K562 (cell line): ENCODE results near the gene LIMS1. TPM values are rescaled to one million over a fixed set of nuclear protein-coding genes. Genes with fewer than 3 reads are reported as not detected.
A peak's percentile ranks its signal among the peaks of the same experiment; 100 is the strongest.

Experiments used
- ARID1B ChIP-seq: fragments of 450-650 bp; IDR thresholded peaks from 2 replicates; pipeline ENCODE4 v1.6.1; 2016; ENCODE audit warnings: antibody characterized with exemption, mild to moderate bottlenecking, inconsistent platforms
- ASH1L ChIP-seq: fragments of 450-650 bp; IDR thresholded peaks from 2 replicates; pipeline ENCODE4 v1.6.1; 2018; ENCODE audit warnings: borderline replicate concordance, mild to moderate bottlenecking, low read depth; ENCODE audit not compliant: partially characterized antibody
- BCOR ChIP-seq: fragments of 450-650 bp; IDR thresholded peaks from 2 replicates; pipeline ENCODE4 v1.6.1; 2016
- EGR1 ChIP-seq: fragments of 450-650 bp; conservative IDR thresholded peaks from 2 replicates; pipeline ENCODE4 v1.6.1; 2017; ENCODE audit warnings: mild to moderate bottlenecking
- ESRRA ChIP-seq: fragments of 450-650 bp; IDR thresholded peaks from 2 replicates; pipeline ENCODE4 v1.6.1; 2014; ENCODE audit warnings: low read depth, mild to moderate bottlenecking, moderate library complexity, borderline replicate concordance
- ETV5 ChIP-seq: sonication (generic); formaldehyde crosslinking; IDR thresholded peaks from 2 replicates; pipeline ENCODE4 v1.4.0; 2020; ENCODE audit warnings: low read depth, mild to moderate bottlenecking, missing genetic modification reagents
- FIP1L1 ChIP-seq: fragments of 200-400 bp; formaldehyde crosslinking; IDR thresholded peaks from 2 replicates; pipeline ENCODE4 v1.6.1; 2018; ENCODE audit warnings: mild to moderate bottlenecking, low read depth, low read length; ENCODE audit not compliant: poor library complexity, severe bottlenecking
- FOXJ2 ChIP-seq: fragments of 200-800 bp; sonication (Bioruptor generic); IDR thresholded peaks from 2 replicates; pipeline ENCODE4 v1.6.1; 2016; ENCODE audit warnings: missing genetic modification characterization, missing compliant biosample characterization
- MAFK ChIP-seq: IDR thresholded peaks from 2 replicates; pipeline ENCODE4 v1.6.1; 2011; ENCODE audit warnings: low read length, improper control_type of control experiment
- MTA3 ChIP-seq: fragments of 450-650 bp; formaldehyde crosslinking; IDR thresholded peaks from 2 replicates; pipeline ENCODE4 v1.6.1; 2017; ENCODE audit warnings: mild to moderate bottlenecking, borderline replicate concordance
- MYBL2 ChIP-seq, 2 experiments: fragments of 450-650 bp in 1 of 2; sonication (generic) in 1 of 2; formaldehyde crosslinking in 1 of 2; IDR thresholded peaks; 2 replicates each; pipeline versions ENCODE4 v1.6.1 to v1.8.1; 2017 to 2022; ENCODE audit warnings: borderline replicate concordance in 1 of 2, inconsistent platforms in 1 of 2, low read depth in 1 of 2, mild to moderate bottlenecking in 1 of 2, missing genetic modification reagents in 1 of 2, moderate library complexity in 1 of 2
- NR1H2 ChIP-seq: sonication (generic); formaldehyde crosslinking; IDR thresholded peaks from 2 replicates; pipeline ENCODE4 v1.4.0; 2020; ENCODE audit warnings: mild to moderate bottlenecking, missing genetic modification reagents
- RFX1 ChIP-seq: fragments of 450-650 bp; IDR thresholded peaks from 2 replicates; pipeline ENCODE4 v1.6.1; 2016; ENCODE audit warnings: mild to moderate bottlenecking, moderate library complexity
- STAG1 ChIP-seq: sonication (generic); formaldehyde crosslinking; IDR thresholded peaks from 2 replicates; pipeline ENCODE4 v1.5.0; 2020; ENCODE audit warnings: missing genetic modification reagents, borderline replicate concordance
- XRCC4 ChIP-seq: IDR thresholded peaks from one replicate; pipeline ENCODE4 v1.6.1; 2011; ENCODE audit not compliant: insufficient read depth, insufficient read length; ENCODE audit errors: extremely low read depth
- ZNF57 ChIP-seq: fragments of 450-650 bp; formaldehyde crosslinking; IDR thresholded peaks from 2 replicates; pipeline ENCODE4 v1.4.0; 2020; ENCODE audit warnings: mild to moderate bottlenecking, moderate library complexity
- polyA plus RNA-seq, 8 experiments: library from polyadenylated mRNA; depleted of rRNA in 4 of 8; stranded (reverse) in 5 of 8; unstranded in 3 of 8; fragments of >200 nt; fragmentation: Nextera tagmentation in 2 of 8; fragmentation: Illumina TruSeq in 1 of 8; extraction: Ambion mirVana in 2 of 8; extraction: Trizol in 1 of 8; gene quantifications; 2 replicates each; pipeline versions ENCODE4 v1.2.1 to v1.2.3, GENCODE V29; 2011 to 2014; ENCODE audit warnings: inconsistent platforms in 1 of 8, missing spikeins in 1 of 8
- total RNA-seq, 7 experiments: library from RNA; depleted of rRNA in 6 of 7; stranded (reverse); fragments of >200 nt in 6 of 7; fragmentation: Illumina TruSeq in 2 of 7; extraction: Trizol in 2 of 7; gene quantifications; 2 replicates each; pipeline versions ENCODE4 v1.2.1 to v1.2.3, GENCODE V29; 2011 to 2021; ENCODE audit warnings: low replicate concordance in 1 of 7
- TF ChIP-seq, protein P1 (sequence below): sonication (generic); formaldehyde crosslinking; IDR thresholded peaks from 2 replicates; pipeline ENCODE4 v1.8.0; 2022; ENCODE audit warnings: mild to moderate bottlenecking, missing genetic modification reagents
- TF ChIP-seq, protein P2 (sequence below): fragments of 250-450 bp; sonication (Bioruptor Pico); IDR thresholded peaks from 2 replicates; pipeline ENCODE4 v1.5.0; 2020; ENCODE audit warnings: mild to moderate bottlenecking
- TF ChIP-seq, protein P3 (sequence below): fragments of 250-450 bp; sonication (Bioruptor Pico); IDR thresholded peaks from 2 replicates; pipeline ENCODE4 v1.5.0; 2020; ENCODE audit warnings: mild to moderate bottlenecking, borderline replicate concordance
- TF ChIP-seq, protein P4 (sequence below), 2 experiments: IDR thresholded peaks; 2 replicates each; pipeline ENCODE4 v1.6.1; 2012; ENCODE audit warnings: improper control_type of control experiment in 2 of 2, low read depth in 2 of 2, low read length in 2 of 2, borderline replicate concordance in 1 of 2

The LIMS1 gene
- total and polyA plus RNA-seq, 9 of the 15 experiments (the other 6 are each of a cell fraction or from before 2014, with no cell fraction given): 52.8 to 134 (median 81.0) TPM

DNA sequence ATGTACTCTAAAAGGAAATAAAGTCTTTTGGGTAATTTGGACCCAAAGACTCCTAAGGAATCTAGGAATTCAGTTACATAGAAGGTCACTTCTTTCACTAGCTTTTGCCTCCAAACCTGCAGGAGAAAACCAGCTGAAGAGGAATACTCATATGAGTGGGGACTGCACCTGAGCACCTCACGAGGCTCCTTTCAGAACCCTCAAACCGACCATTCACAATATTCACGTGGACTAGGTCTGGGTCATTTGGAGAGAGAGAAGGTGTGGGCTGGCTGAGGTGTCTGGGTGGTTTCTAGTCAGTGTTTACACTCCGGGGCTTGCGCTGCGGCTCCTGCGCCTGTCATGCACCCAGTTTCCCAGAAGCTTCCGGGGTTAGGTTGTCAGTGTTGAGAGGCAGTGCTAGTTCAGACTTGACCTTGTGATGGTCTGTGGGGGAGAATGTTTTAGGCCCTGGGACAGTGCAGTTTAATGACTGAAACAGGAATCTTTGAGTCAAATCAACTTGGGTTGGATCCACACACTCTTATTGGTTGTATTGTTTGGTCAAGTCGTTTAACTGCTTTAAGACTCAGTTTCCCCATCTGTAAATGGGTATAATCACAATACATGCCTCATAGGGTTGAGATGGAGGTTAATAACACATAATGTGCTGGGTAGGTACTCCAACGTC lies 78.4 kb downstream of the LIMS1 start (continued):
- no peak for TF ChIP-seq ASH1L
- no peak for TF ChIP-seq MAFK
- TF ChIP-seq FIP1L1: no peak
- TF ChIP-seq ESRRA: peak; percentile 50
- no peak for TF ChIP-seq XRCC4
- no peak for TF ChIP-seq MTA3
- TF ChIP-seq, protein P1, sequence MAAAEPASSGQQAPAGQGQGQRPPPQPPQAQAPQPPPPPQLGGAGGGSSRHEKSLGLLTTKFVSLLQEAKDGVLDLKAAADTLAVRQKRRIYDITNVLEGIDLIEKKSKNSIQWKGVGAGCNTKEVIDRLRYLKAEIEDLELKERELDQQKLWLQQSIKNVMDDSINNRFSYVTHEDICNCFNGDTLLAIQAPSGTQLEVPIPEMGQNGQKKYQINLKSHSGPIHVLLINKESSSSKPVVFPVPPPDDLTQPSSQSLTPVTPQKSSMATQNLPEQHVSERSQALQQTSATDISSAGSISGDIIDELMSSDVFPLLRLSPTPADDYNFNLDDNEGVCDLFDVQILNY (CRISPR knock-in tag): no peak
- no peak for TF ChIP-seq ZNF57 (CRISPR knock-in tag)
- TF ChIP-seq FOXJ2 (tag): 0 out of 2 replicates have a peak, but pooled peaks have one; percentile 20
- TF ChIP-seq EGR1: no peak
- TF ChIP-seq, protein P2, sequence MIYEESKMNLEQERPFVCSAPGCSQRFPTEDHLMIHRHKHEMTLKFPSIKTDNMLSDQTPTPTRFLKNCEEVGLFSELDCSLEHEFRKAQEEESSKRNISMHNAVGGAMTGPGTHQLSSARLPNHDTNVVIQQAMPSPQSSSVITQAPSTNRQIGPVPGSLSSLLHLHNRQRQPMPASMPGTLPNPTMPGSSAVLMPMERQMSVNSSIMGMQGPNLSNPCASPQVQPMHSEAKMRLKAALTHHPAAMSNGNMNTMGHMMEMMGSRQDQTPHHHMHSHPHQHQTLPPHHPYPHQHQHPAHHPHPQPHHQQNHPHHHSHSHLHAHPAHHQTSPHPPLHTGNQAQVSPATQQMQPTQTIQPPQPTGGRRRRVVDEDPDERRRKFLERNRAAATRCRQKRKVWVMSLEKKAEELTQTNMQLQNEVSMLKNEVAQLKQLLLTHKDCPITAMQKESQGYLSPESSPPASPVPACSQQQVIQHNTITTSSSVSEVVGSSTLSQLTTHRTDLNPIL (CRISPR knock-in tag): no peak
- TF ChIP-seq ETV5 (CRISPR knock-in tag): no peak
- TF ChIP-seq, protein P3, sequence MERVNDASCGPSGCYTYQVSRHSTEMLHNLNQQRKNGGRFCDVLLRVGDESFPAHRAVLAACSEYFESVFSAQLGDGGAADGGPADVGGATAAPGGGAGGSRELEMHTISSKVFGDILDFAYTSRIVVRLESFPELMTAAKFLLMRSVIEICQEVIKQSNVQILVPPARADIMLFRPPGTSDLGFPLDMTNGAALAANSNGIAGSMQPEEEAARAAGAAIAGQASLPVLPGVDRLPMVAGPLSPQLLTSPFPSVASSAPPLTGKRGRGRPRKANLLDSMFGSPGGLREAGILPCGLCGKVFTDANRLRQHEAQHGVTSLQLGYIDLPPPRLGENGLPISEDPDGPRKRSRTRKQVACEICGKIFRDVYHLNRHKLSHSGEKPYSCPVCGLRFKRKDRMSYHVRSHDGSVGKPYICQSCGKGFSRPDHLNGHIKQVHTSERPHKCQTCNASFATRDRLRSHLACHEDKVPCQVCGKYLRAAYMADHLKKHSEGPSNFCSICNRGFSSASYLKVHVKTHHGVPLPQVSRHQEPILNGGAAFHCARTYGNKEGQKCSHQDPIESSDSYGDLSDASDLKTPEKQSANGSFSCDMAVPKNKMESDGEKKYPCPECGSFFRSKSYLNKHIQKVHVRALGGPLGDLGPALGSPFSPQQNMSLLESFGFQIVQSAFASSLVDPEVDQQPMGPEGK (CRISPR knock-in tag): no peak
- peak; percentile 94 for TF ChIP-seq BCOR
- TF ChIP-seq ARID1B: no peak
- no peak for TF ChIP-seq RFX1
- TF ChIP-seq STAG1 (CRISPR knock-in tag): no peak
- TF ChIP-seq, protein P4, sequence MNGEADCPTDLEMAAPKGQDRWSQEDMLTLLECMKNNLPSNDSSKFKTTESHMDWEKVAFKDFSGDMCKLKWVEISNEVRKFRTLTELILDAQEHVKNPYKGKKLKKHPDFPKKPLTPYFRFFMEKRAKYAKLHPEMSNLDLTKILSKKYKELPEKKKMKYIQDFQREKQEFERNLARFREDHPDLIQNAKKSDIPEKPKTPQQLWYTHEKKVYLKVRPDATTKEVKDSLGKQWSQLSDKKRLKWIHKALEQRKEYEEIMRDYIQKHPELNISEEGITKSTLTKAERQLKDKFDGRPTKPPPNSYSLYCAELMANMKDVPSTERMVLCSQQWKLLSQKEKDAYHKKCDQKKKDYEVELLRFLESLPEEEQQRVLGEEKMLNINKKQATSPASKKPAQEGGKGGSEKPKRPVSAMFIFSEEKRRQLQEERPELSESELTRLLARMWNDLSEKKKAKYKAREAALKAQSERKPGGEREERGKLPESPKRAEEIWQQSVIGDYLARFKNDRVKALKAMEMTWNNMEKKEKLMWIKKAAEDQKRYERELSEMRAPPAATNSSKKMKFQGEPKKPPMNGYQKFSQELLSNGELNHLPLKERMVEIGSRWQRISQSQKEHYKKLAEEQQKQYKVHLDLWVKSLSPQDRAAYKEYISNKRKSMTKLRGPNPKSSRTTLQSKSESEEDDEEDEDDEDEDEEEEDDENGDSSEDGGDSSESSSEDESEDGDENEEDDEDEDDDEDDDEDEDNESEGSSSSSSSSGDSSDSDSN (IDR thresholded peaks at IDR 0.05; ENCODE audit: borderline replicate concordance in 1 of 2, low read depth in 2 of 2, low read length in 2 of 2): 0 out of 4 replicates have a peak, but pooled peaks of 1 of the 2 experiments have one; percentile 20
- no peak for TF ChIP-seq NR1H2 (CRISPR knock-in tag)
- no peak for TF ChIP-seq MYBL2 (IDR thresholded peaks at IDR 0.05; ENCODE audit: low read depth)
- no peak for TF ChIP-seq MYBL2 (CRISPR knock-in tag; IDR thresholded peaks at IDR 0.05; ENCODE audit: borderline replicate concordance)
